Stimulated activated CD8-positive, alpha-beta memory T cell treated with anti-CD3 and anti-CD28 coated beads, Interleukin-15, amount 100 ng/mL, for 4 hours (primary cell): ENCODE data around the gene RHBDL2.
"Not testable (repeated sequence)": the region's sequence is repeated elsewhere in the genome, so short reads cannot be mapped to it uniquely, and the experiment has no call there.

ENCODE experiments used
- DNase-seq, 2 donors: peaks; one replicate each; pipeline ENCODE4 v3.0.0-alpha.2; 2020; ENCODE audit warnings: low read depth in 2 of 2

RHBDL2 gene

GRCh38 chr1:38941527-38942019, at the start of gene RHBDL2:
Gene RHBDL2 (minus strand): TSS chr1:38941830. CDS start chr1:38919212, 22,618 bp downstream.
- no peak for DNase-seq

- peak; percentile 92 to 95 for DNase-seq
These were observed 49.4 kb upstream of the RHBDL2 start, which contains the start of gene AKIRIN1 for GRCh38 chr1:38990738-38991637. Gene AKIRIN1 (plus strand): TSS chr1:38991276. CDS start chr1:38991381, 105 bp downstream.

- no peak for DNase-seq
These were observed 48.7 kb upstream of the RHBDL2 start for GRCh38 chr1:38990386-38990737.

GRCh38 chr1:38989979-38990378, 48.3 kb upstream of the RHBDL2 start:
- DNase-seq = no peak

- not testable (repeated sequence) for DNase-seq
These were observed 37.8 kb upstream of the RHBDL2 start for GRCh38 chr1:38979380-38979779.

- not testable (repeated sequence) for DNase-seq
These were observed 36.6 kb upstream of the RHBDL2 start for GRCh38 chr1:38978245-38978542.

- DNase-seq = peak; percentile 3 to 16
These were observed 36.0 kb upstream of the RHBDL2 start for GRCh38 chr1:38977399-38978244.

- DNase-seq = no peak
These were observed 32.2 kb upstream of the RHBDL2 start for GRCh38 chr1:38973659-38974437.

- DNase-seq = not testable (repeated sequence)
These were observed 31.5 kb upstream of the RHBDL2 start for GRCh38 chr1:38973145-38973544.

- no peak for DNase-seq
These were observed 22.5 kb upstream of the RHBDL2 start for GRCh38 chr1:38964140-38964548.

GRCh38 chr1:38962560-38962959, 20.9 kb upstream of the RHBDL2 start:
- no peak for DNase-seq

GRCh38 chr1:38962113-38962512, 20.5 kb upstream of the RHBDL2 start:
- DNase-seq = no peak

- no peak for DNase-seq
These were observed 17.3 kb upstream of the RHBDL2 start for GRCh38 chr1:38958967-38959366.

GRCh38 chr1:38953433-38953860, 11.8 kb upstream of the RHBDL2 start:
- DNase-seq = no peak

GRCh38 chr1:38950553-38950952, 8.9 kb upstream of the RHBDL2 start:
- no peak for DNase-seq

GRCh38 chr1:38944547-38944946, 2.9 kb upstream of the RHBDL2 start:
- DNase-seq = no peak

- DNase-seq = no peak
These were observed 1.2 kb upstream of the RHBDL2 start for GRCh38 chr1:38942664-38943428.

- no peak for DNase-seq
These were observed 537 bp downstream of the RHBDL2 start for GRCh38 chr1:38941093-38941492.

- no peak for DNase-seq
These were observed 1.1 kb downstream of the RHBDL2 start for GRCh38 chr1:38940339-38941047.

- DNase-seq = no peak
These were observed 2.8 kb downstream of the RHBDL2 start for GRCh38 chr1:38938722-38939260.
